ENCODE data around the gene THEMIS.

DNA sequence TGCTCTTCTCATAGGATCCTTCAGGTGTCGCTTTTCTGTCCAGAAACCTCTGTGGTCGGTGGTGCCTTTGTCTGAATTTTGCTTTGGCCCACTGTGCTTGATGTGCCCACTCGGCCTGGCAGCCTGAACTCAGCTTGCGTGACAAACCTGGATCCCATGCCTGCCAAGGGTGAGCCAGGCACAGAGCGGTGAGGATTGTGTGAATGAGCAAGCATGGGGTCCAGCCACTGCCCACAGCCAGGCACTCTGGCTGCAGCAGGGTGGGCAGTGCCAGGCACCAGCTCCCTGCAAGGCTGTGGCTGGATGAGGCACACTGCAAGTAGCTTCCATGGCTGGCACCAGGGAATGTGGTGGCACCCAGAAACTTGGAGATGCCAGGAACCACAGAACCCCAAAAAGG is 110.3 kb downstream of the THEMIS start:
- TF ChIP-seq, protein P1, sequence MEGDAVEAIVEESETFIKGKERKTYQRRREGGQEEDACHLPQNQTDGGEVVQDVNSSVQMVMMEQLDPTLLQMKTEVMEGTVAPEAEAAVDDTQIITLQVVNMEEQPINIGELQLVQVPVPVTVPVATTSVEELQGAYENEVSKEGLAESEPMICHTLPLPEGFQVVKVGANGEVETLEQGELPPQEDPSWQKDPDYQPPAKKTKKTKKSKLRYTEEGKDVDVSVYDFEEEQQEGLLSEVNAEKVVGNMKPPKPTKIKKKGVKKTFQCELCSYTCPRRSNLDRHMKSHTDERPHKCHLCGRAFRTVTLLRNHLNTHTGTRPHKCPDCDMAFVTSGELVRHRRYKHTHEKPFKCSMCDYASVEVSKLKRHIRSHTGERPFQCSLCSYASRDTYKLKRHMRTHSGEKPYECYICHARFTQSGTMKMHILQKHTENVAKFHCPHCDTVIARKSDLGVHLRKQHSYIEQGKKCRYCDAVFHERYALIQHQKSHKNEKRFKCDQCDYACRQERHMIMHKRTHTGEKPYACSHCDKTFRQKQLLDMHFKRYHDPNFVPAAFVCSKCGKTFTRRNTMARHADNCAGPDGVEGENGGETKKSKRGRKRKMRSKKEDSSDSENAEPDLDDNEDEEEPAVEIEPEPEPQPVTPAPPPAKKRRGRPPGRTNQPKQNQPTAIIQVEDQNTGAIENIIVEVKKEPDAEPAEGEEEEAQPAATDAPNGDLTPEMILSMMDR (IDR thresholded peaks at IDR 0.05; ENCODE audit: low read length), result no peak
- TF ChIP-seq EZH2 (IDR thresholded peaks at IDR 0.05; ENCODE audit: borderline replicate concordance, low read length), result no peak

Measured in OCI-LY1 (cell line).